ENCODE measurements around the gene NKG7. TPM values are rescaled to one million over a fixed set of nuclear protein-coding genes. Genes with fewer than 3 reads are reported as not detected.
A peak's percentile ranks its signal among the peaks of the same experiment; 100 is the strongest.

The NKG7 gene
- polyA plus RNA-seq, 1 experiment, result not detected

- H3K27me3 ChIP-seq (ENCODE audit: control insufficient read depth, insufficient read depth, low read length), result no peaks in the 10 kb centered on the region
- CTCF ChIA-PET, result interaction anchor here (0.6 to 1.7 kb wide), 8 partner anchors 26 to 176 kb away, joined by 3 to 6 read pairs (median 4); partner anchors contain the start of gene CLDND2
- no peak for DNase-seq (ENCODE audit: low read depth)
- POLR2A ChIA-PET, result interaction anchor here (0.6 kb wide), 5 partner anchors 20 to 350 kb away, joined by 3 to 12 read pairs (median 4); partner anchors contain the start of gene ETFB
- TF ChIP-seq CTCF (IDR thresholded peaks at IDR 0.05; ENCODE audit: insufficient read depth, low read depth, low read length), result no peak
- H3K36me3 ChIP-seq (ENCODE audit: control insufficient read depth, insufficient read depth, low read length), result no peaks in the 10 kb centered on the region
- peak overlapping the region; percentile 65 for H3K4me3 ChIP-seq (ENCODE audit: low read depth, low read length)
Observed at GRCh38 chr19:51339313-51339686, 33.2 kb downstream of the NKG7 start.

- DNase-seq (ENCODE audit: low read depth), result no peak
- ChIA-PET POLR2A (no interaction called here), CTCF (interaction anchor here (0.6 to 1.7 kb wide), 13 partner anchors 13 to 177 kb away, joined by 3 to 7 read pairs (median 3); partner anchors contain the start of gene CLDND2)
- peak; percentile 89 for TF ChIP-seq CTCF (IDR thresholded peaks at IDR 0.05; ENCODE audit: insufficient read depth, low read depth, low read length)
- Histone ChIP-seq H3K4me3 (ENCODE audit: low read depth, low read length) (peak overlapping the region; percentile 65), H3K36me3 (ENCODE audit: control insufficient read depth, insufficient read depth, low read length) (no peaks in the 10 kb centered on the region), H3K27me3 (ENCODE audit: control insufficient read depth, insufficient read depth, low read length) (no peaks in the 10 kb centered on the region)
Observed at GRCh38 chr19:51338563-51339312, 33.7 kb downstream of the NKG7 start.

- TF ChIP-seq CTCF (IDR thresholded peaks at IDR 0.05; ENCODE audit: insufficient read depth, low read depth, low read length), result no peak
- DNase-seq (ENCODE audit: low read depth), result no peak
- no peaks in the 10 kb centered on the region for H3K27me3 ChIP-seq (ENCODE audit: control insufficient read depth, insufficient read depth, low read length)
- POLR2A ChIA-PET, result no interaction called here
- H3K4me3 ChIP-seq (ENCODE audit: low read depth, low read length), result no peak overlapping the region
- CTCF ChIA-PET, result interaction anchor here (0.7 to 1.7 kb wide), 8 partner anchors 12 to 370 kb away, joined by 3 to 7 read pairs (median 3); no protein-coding TSS in a partner anchor
- no peaks in the 10 kb centered on the region for H3K36me3 ChIP-seq (ENCODE audit: control insufficient read depth, insufficient read depth, low read length)
Observed at GRCh38 chr19:51337861-51338562, 34.4 kb downstream of the NKG7 start.

GRCh38 chr19:51337141-51337860 lies 35.2 kb downstream of the NKG7 start:
- no peak overlapping the region for H3K4me3 ChIP-seq (ENCODE audit: low read depth, low read length)
- no peaks in the 10 kb centered on the region for H3K27me3 ChIP-seq (ENCODE audit: control insufficient read depth, insufficient read depth, low read length)
- no peak for TF ChIP-seq CTCF (IDR thresholded peaks at IDR 0.05; ENCODE audit: insufficient read depth, low read depth, low read length)
- DNase-seq (ENCODE audit: low read depth), result no peak
- no peaks in the 10 kb centered on the region for H3K36me3 ChIP-seq (ENCODE audit: control insufficient read depth, insufficient read depth, low read length)
- ChIA-PET POLR2A (no interaction called here), CTCF (interaction anchor here (0.7 to 1.2 kb wide), 4 partner anchors 61 to 371 kb away, joined by 3 to 7 read pairs (median 3); no protein-coding TSS in a partner anchor)

All from BJ (cell line).